ENCODE data around the gene TENM3.

DNA sequence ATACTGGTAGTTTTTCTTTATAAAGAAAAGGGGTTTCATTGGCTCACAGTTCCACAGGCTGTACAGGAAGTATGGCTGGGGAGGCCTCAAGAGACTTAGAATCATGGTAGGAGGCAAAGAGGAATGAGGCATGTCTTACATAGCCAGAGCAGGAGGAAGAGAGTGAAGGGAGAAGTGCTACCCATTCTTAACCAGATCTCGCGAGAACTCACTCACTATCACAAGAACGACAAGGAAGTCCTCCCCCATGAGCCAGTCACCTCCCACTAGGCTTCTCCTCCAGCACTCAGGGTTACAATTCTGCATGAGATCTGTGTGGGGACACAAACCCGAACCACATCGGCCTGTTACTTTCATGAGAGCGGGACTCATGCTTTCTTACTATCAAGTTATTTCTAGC, 240.5 kb downstream of the TENM3 start:
- TF ChIP-seq ZNF155 (tag by site-specific recombination; IDR thresholded peaks at IDR 0.05) (no peak), ZNF157 (tag by site-specific recombination; IDR thresholded peaks at IDR 0.05) (no peak), ZNF707 (tag by site-specific recombination; IDR thresholded peaks at IDR 0.05) (no peak), ZNF311 (tag by site-specific recombination; IDR thresholded peaks at IDR 0.05; ENCODE audit: borderline replicate concordance) (no peak), CTCF (tag by site-specific recombination; IDR thresholded peaks at IDR 0.05) (no peak), ZFP37 (tag by site-specific recombination; IDR thresholded peaks at IDR 0.05) (no peak), ZNF521 (tag by site-specific recombination; IDR thresholded peaks at IDR 0.05) (no peak), SETDB1 (IDR thresholded peaks at IDR 0.05; ENCODE audit: insufficient read length, low read length) (no peak), ZNF785 (tag by site-specific recombination; IDR thresholded peaks at IDR 0.05) (no peak)
